Smooth muscle cell (in vitro differentiated cells): Measurements from ENCODE around the gene AUTS2. TPM values are rescaled to one million over a fixed set of nuclear protein-coding genes. Genes with fewer than 3 reads are reported as not detected.
A peak's percentile ranks its signal among the peaks of the same experiment; 100 is the strongest.

ENCODE experiments used
- DNase-seq: peaks from one replicate; lab custom pipeline; 2025; ENCODE audit not compliant: unreplicated experiment; lab: John Stamatoyannopoulos, UW
- H2AFZ ChIP-seq: fragments of 200-600 bp; sonication (generic); 2 replicates; pipeline ENCODE4 v1.6.0; 2016; ENCODE audit warnings: antibody characterized with exemption, low read depth, mild to moderate bottlenecking
- H3F3A ChIP-seq: fragments of 200-600 bp; sonication (generic); 2 replicates; pipeline ENCODE4 v1.6.0; 2017; ENCODE audit warnings: antibody characterized with exemption, low read depth
- H3K27ac ChIP-seq: fragments of 200-600 bp; sonication (generic); 2 replicates; pipeline ENCODE4 v1.5.1; 2016; ENCODE audit warnings: low read depth, mild to moderate bottlenecking
- H3K27me3 ChIP-seq: fragments of 200-600 bp; sonication (generic); 2 replicates; pipeline ENCODE4 v1.6.1; 2016; ENCODE audit warnings: low read depth, mild to moderate bottlenecking
- H3K36me3 ChIP-seq: fragments of 200-600 bp; sonication (generic); 2 replicates; pipeline ENCODE4 v1.5.1; 2016; ENCODE audit warnings: low read depth
- H3K4me1 ChIP-seq: fragments of 200-600 bp; sonication (generic); 2 replicates; pipeline ENCODE4 v1.5.1; 2016; ENCODE audit warnings: low read depth
- H3K4me2 ChIP-seq: fragments of 200-600 bp; sonication (generic); 2 replicates; pipeline ENCODE4 v1.6.0; 2016; ENCODE audit warnings: mild to moderate bottlenecking
- H3K4me3 ChIP-seq: fragments of 200-600 bp; sonication (generic); 2 replicates; pipeline ENCODE4 v1.5.1; 2016; ENCODE audit warnings: mild to moderate bottlenecking
- H3K79me2 ChIP-seq: fragments of 200-600 bp; sonication (generic); 2 replicates; pipeline ENCODE4 v1.6.0; 2016; ENCODE audit warnings: low read depth, mild to moderate bottlenecking
- H3K9ac ChIP-seq: fragments of 200-600 bp; sonication (generic); 2 replicates; pipeline ENCODE4 v1.6.0; 2016; ENCODE audit warnings: low read depth
- H3K9me3 ChIP-seq: fragments of 200-600 bp; sonication (generic); replicated peaks from 2 replicates; pipeline ENCODE4 v1.5.1; 2016; ENCODE audit warnings: low read depth
- H4K20me1 ChIP-seq: fragments of 200-600 bp; sonication (generic); 2 replicates; pipeline ENCODE4 v1.6.0; 2016; ENCODE audit warnings: low read depth
- CTCF ChIP-seq: fragments of 200-600 bp; sonication (generic); IDR thresholded peaks from 2 replicates; pipeline ENCODE4 v1.5.1; 2017; ENCODE audit warnings: borderline replicate concordance, mild to moderate bottlenecking, antibody characterized with exemption; ENCODE audit not compliant: insufficient read depth, poor library complexity, severe bottlenecking
- WGBS: methylation state at CpG from one replicate; pipeline ENCODE4 v1.1.7; 2016; ENCODE audit warnings: low lambda C conversion rate; 5-methylcytosine and 5-hydroxymethylcytosine counted together
- polyA plus RNA-seq: library from polyadenylated mRNA; unstranded; fragments of >200 nt; fragmentation: Nextera tagmentation; extraction: Ambion mirVana; gene quantifications from 2 replicates; pipeline ENCODE4 v1.2.1, GENCODE V29; 2016
- total RNA-seq: library from RNA; depleted of rRNA; stranded (reverse); fragments of >200 nt; gene quantifications from 2 replicates; pipeline ENCODE4 v1.2.3, GENCODE V29; 2014

AUTS2 gene
- total and polyA plus RNA-seq, 2 experiments from 2014 or later, result 6.5 to 8.6 TPM

GRCh38 chr7:69927461-69927860 lies 329.2 kb downstream of the AUTS2 start:
- no peaks in the 10 kb centered on the region for H3K4me1 ChIP-seq
- no peak overlapping the region for H3K4me3 ChIP-seq
- no peak overlapping the region for H3K9ac ChIP-seq
- H3K36me3 ChIP-seq, result no peaks in the 10 kb centered on the region
- TF ChIP-seq CTCF, result no peak
- peaks cover 25% of the 10 kb centered on the region for H3K27me3 ChIP-seq
- no peak overlapping the region for H2AFZ ChIP-seq
- WGBS, result 97% methylated on average over 10 of the region's 10 CpGs
- H3K4me2 ChIP-seq, result no peak overlapping the region
- H3K9me3 ChIP-seq, result no peaks in the 10 kb centered on the region
- no peak overlapping the region for H3K27ac ChIP-seq
- H4K20me1 ChIP-seq, result peaks cover 22% of the 10 kb centered on the region
- no peaks in the 10 kb centered on the region for H3K79me2 ChIP-seq
- no peak for DNase-seq
- H3F3A ChIP-seq, result no peaks in the 10 kb centered on the region

- TF ChIP-seq CTCF, result no peak
- H3K9ac ChIP-seq, result no peak overlapping the region
Observed at GRCh38 chr7:69928621-69929020, 330.3 kb downstream of the AUTS2 start.

GRCh38 chr7:69929622-69930021 lies 331.3 kb downstream of the AUTS2 start:
- Histone ChIP-seq H3K36me3 (no peaks in the 10 kb centered on the region), H3K9me3 (no peaks in the 10 kb centered on the region), H2AFZ (no peak overlapping the region), H3K4me1 (no peaks in the 10 kb centered on the region), H3K27me3 (peaks cover 40% of the 10 kb centered on the region), H3K79me2 (no peaks in the 10 kb centered on the region), H3F3A (no peaks in the 10 kb centered on the region), H3K27ac (no peak overlapping the region), H3K4me3 (no peak overlapping the region), H4K20me1 (peaks cover 26% of the 10 kb centered on the region), H3K4me2 (no peak overlapping the region), H3K9ac (no peak overlapping the region)
- no peak for TF ChIP-seq CTCF
- WGBS, result 91% methylated on average over 2 of the region's 2 CpGs
- DNase-seq, result no peak

More at GRCh38 chr7:69928621-69929020, 330.3 kb downstream of the AUTS2 start:
- Histone ChIP-seq H3K4me3 (no peak overlapping the region), H4K20me1 (peaks cover 23% of the 10 kb centered on the region), H3K27me3 (peaks cover 30% of the 10 kb centered on the region), H3K27ac (no peak overlapping the region), H3K4me1 (no peaks in the 10 kb centered on the region), H3K9me3 (no peaks in the 10 kb centered on the region), H3K36me3 (no peaks in the 10 kb centered on the region), H2AFZ (no peak overlapping the region), H3F3A (no peaks in the 10 kb centered on the region), H3K4me2 (no peak overlapping the region), H3K79me2 (no peaks in the 10 kb centered on the region)
- no peak for DNase-seq
- 95% methylated on average over 7 of the region's 7 CpGs for WGBS

GRCh38 chr7:69932034-69932628 lies 333.9 kb downstream of the AUTS2 start:
- no peak for DNase-seq
- WGBS, result 65% methylated on average over 2 of the region's 2 CpGs

More at GRCh38 chr7:69932034-69932628, 333.9 kb downstream of the AUTS2 start:
- Histone ChIP-seq H3K4me2 (no peak overlapping the region), H2AFZ (no peak overlapping the region), H3F3A (no peaks in the 10 kb centered on the region), H3K27me3 (peaks cover 49% of the 10 kb centered on the region), H3K36me3 (no peaks in the 10 kb centered on the region), H3K4me1 (no peaks in the 10 kb centered on the region), H3K9ac (no peak overlapping the region), H3K27ac (no peak overlapping the region), H3K4me3 (no peak overlapping the region), H3K9me3 (no peaks in the 10 kb centered on the region), H3K79me2 (no peaks in the 10 kb centered on the region), H4K20me1 (peaks cover 25% of the 10 kb centered on the region)
- peak; percentile 76 for TF ChIP-seq CTCF
